GM19372 (cell line): ENCODE data around the gene HAUS7.

Source experiments
- ATAC-seq: cut with Tn5 transposase; IDR thresholded peaks from one replicate; pipeline ENCODE4 v1.9.1; 2021; ENCODE audit warnings: mild to moderate bottlenecking, low read depth, moderate library complexity; ENCODE audit not compliant: unreplicated experiment

HAUS7 gene

GRCh38 chrX:153457827-153458466 lies 12.4 kb downstream of the HAUS7 start:
- no peak for ATAC-seq

- ATAC-seq: no peak
These were observed 13.1 kb downstream of the HAUS7 start for GRCh38 chrX:153457136-153457825.

GRCh38 chrX:153456704-153457103 lies 13.7 kb downstream of the HAUS7 start:
- ATAC-seq: no peak

- no peak for ATAC-seq
These were observed 14.2 kb downstream of the HAUS7 start for GRCh38 chrX:153456161-153456560.

- no peak for ATAC-seq
These were observed 14.8 kb downstream of the HAUS7 start for GRCh38 chrX:153455571-153455970.

- no peak for ATAC-seq
These were observed 15.3 kb downstream of the HAUS7 start for GRCh38 chrX:153454901-153455550.

GRCh38 chrX:153450949-153451277 lies 19.5 kb downstream of the HAUS7 start:
- ATAC-seq: no peak

- ATAC-seq: no peak
These were observed 20.0 kb downstream of the HAUS7 start for GRCh38 chrX:153450114-153450948.

- ATAC-seq: no peak
These were observed 20.8 kb downstream of the HAUS7 start for GRCh38 chrX:153449368-153450113.

GRCh38 chrX:153448556-153449367 lies 21.6 kb downstream of the HAUS7 start:
- ATAC-seq: no peak

- no peak for ATAC-seq
These were observed 22.8 kb downstream of the HAUS7 start for GRCh38 chrX:153447581-153447960.

GRCh38 chrX:153446950-153447580 lies 23.3 kb downstream of the HAUS7 start:
- ATAC-seq: no peak

GRCh38 chrX:153446636-153446936 lies 23.8 kb downstream of the HAUS7 start:
- ATAC-seq: no peak

GRCh38 chrX:153445856-153446635 lies 24.3 kb downstream of the HAUS7 start, which contains the start of gene TREX2:
TSS of gene TREX2 (minus strand) at chrX:153446056. CDS start at chrX:153445430, 626 bp downstream.
- no peak for ATAC-seq

GRCh38 chrX:153445106-153445855 lies 25.1 kb downstream of the HAUS7 start:
- ATAC-seq: no peak

GRCh38 chrX:153444333-153445011 lies 25.9 kb downstream of the HAUS7 start:
- no peak for ATAC-seq
